Right kidney (tissue), 9 donors: ENCODE results near the gene ATP8B4.
"Not testable (repeated sequence)": the region's sequence is repeated elsewhere in the genome, so short reads cannot be mapped to it uniquely, and the experiment has no call there.

Experiments
- DNase-seq: peaks from one replicate; pipeline ENCODE4 v3.0.0-alpha.2; 2016
- long read RNA-seq, 8 donors: transcript quantifications; one replicate each; lab custom pipeline, GENCODE V29; 2026

Gene ATP8B4, protein sequence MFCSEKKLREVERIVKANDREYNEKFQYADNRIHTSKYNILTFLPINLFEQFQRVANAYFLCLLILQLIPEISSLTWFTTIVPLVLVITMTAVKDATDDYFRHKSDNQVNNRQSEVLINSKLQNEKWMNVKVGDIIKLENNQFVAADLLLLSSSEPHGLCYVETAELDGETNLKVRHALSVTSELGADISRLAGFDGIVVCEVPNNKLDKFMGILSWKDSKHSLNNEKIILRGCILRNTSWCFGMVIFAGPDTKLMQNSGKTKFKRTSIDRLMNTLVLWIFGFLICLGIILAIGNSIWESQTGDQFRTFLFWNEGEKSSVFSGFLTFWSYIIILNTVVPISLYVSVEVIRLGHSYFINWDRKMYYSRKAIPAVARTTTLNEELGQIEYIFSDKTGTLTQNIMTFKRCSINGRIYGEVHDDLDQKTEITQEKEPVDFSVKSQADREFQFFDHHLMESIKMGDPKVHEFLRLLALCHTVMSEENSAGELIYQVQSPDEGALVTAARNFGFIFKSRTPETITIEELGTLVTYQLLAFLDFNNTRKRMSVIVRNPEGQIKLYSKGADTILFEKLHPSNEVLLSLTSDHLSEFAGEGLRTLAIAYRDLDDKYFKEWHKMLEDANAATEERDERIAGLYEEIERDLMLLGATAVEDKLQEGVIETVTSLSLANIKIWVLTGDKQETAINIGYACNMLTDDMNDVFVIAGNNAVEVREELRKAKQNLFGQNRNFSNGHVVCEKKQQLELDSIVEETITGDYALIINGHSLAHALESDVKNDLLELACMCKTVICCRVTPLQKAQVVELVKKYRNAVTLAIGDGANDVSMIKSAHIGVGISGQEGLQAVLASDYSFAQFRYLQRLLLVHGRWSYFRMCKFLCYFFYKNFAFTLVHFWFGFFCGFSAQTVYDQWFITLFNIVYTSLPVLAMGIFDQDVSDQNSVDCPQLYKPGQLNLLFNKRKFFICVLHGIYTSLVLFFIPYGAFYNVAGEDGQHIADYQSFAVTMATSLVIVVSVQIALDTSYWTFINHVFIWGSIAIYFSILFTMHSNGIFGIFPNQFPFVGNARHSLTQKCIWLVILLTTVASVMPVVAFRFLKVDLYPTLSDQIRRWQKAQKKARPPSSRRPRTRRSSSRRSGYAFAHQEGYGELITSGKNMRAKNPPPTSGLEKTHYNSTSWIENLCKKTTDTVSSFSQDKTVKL
- long read RNA-seq, donor 1, result 0 reads
- long read RNA-seq, donor 2, result 0 reads
- long read RNA-seq, donor 3, result 0 reads
- long read RNA-seq, donor 4, partial matches to known transcripts, result 57 of 69 reads
- long read RNA-seq, donor 4, other reads (novel, unspliced or antisense), result 12 of 69 reads
- long read RNA-seq, donor 5, result 0 reads
- long read RNA-seq, donor 6, partial matches to known transcripts, result 103 of 103 reads
- long read RNA-seq, donor 6, other reads (novel, unspliced or antisense), result 0 of 103 reads
- long read RNA-seq, donor 7, result 0 reads
- long read RNA-seq, donor 8, partial matches to known transcripts, result 72 of 101 reads
- long read RNA-seq, donor 8, other reads (novel, unspliced or antisense), result 29 of 101 reads

DNA sequence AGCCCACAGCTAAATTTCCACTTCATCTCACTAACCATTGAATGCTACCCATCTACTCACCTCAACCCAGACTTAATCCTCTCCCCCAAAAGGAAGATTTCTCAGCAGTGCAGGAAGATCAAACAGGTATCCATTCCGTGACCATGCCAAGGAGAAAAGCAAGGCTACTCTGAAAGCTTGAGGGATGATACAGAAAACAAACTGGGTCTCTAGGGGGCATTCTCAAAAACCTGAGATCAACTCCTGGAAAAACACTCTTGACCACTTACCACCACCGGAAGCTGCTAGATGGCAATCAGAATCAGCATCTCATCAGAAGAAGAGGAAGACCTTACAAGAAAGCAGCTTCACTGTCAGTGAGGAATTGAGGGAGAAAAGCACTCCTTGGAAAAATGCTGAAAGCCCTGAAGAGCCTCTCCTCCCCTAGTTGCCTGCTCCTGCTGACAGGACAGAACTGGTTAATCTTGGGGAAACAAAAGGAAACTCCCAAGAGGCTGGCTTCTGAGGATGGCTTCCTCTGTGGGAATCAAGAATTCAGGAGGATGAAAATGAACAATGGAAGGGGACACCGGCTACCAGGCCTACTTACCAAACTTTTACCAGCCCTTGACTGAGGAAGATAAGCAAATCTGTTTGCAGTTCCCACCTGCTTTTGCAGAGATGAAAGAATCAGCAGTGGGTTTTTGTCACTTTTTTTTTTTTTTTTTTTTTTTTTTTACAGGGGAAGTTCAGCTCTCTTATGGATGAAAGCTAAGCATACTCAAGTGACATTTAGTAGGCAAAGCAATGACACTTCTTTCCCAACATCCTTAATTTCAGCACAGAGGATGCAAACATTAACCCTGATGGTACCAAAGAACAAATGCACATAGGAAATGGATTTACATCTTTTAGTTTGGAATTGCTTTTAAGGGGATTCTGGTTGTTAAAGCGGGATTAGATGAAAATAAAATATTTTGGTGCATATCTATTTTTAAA lies at the start of gene ATP8B4:
Gene ATP8B4, minus strand, starts transcription at position 171 of the 978 bp plus-strand sequence. CDS start 12,267 bp downstream, outside the sequence.
- no peak for DNase-seq

DNA sequence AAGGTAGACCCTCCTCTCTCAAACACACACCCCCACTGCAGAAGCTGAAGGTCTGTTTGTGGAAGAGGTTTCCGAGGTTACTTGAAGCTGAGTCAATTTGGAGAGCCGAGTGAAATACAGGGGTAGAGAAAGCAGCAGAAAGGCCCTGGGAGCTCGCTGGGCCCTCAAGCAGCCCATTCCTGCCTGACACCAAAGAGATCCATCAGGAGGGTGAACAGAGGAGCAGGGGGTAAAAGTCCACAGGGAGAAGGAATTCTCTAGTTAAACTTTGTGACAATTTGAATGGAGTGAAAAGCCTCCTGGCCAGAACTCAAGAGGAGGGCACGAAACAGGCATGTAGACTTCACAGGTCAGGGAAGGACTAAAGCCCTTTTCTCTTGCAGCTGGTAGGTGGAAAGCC lies 49.3 kb upstream of the ATP8B4 start:
- DNase-seq, result no peak

DNA sequence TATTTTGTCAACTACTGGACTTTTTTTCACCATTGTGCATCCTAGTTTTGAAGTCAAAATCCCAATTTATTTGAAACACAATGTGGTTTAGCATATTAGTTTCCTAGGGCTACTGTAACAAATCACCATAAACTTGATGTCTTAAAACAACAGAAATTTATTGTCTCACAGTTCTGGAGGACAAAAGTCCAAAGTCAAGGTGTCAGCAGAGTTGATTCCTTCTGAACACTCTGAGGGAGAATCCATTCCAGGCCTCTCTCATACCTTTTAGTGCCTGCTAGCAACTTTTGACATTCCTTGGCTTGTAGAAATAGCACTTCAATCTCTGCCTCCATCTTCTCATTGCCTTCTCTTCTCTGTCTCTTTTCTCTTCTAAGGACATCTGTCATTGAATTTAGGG lies 48.1 kb upstream of the ATP8B4 start:
- DNase-seq, result no peak

DNA sequence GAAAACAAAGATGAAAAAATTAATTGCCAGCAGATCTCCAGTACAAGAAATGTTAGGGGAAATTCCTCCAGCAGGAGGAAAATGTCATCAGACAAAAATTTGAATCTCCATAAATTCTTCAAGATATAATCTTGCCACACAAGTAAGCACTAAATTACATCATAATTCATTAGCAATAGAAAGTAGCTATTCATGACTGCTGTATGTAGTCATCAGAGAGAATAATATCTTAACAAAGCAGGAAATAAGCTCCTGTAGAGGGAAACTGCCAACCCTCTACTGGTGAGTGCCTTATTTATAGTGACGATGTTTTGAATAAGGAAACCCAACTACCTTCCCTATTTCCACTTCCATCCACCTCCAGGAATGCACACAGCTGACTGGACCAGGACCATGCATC lies 47.2 kb upstream of the ATP8B4 start:
- DNase-seq, result no peak

DNA sequence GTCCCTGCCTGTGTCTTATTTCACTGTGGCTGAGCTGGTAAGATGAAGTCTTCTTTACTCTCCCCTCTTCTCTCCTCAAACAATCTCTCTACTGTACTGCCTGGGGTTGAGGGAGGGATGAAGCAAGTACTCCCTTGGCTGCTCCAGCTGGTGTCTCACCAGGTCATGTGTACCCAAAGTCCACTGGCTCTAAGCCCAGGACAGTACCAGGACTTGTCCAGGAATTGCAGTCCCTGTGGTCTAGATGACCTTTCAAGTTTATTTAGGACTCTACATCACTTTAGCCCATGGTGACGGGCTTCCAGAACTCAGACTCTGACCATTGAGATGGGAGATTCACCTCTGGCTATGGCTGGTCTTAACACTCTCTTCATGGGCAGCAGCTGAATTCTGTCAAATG lies 45.4 kb upstream of the ATP8B4 start:
- no peak for DNase-seq

DNA sequence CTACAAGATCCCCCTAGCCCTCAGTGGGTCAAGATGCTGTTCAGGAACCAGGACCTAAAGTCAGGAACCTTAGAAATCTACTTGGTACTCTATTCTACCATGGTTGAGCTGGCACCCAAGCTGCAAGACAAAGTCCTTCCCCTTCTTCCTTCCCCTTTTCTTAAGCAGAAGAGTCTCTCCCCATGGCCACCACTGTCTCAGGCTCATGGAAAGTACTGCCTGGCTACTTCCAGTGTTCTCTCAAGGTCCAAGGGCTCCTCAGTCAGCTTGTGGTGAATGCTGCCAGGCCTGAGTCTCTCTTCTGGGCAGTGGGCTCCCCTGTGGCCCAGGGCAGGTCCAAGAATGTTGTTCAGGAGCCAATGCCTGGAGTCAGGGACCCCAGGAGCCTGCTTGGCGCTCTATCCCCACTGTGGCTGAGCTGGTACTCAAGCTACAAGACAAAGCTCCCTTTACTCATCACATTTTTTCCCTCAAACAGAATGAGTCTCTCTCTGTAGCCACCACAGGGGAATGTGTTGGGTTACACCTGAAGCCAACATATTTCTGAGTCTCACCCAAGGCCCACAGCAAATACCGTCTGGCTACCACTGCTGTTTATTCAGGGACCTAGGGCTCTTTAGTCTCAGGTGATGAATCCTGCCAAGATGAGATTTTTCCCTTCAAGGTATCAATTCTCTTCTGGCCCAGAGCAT lies 44.8 kb upstream of the ATP8B4 start:
- no peak for DNase-seq

DNA sequence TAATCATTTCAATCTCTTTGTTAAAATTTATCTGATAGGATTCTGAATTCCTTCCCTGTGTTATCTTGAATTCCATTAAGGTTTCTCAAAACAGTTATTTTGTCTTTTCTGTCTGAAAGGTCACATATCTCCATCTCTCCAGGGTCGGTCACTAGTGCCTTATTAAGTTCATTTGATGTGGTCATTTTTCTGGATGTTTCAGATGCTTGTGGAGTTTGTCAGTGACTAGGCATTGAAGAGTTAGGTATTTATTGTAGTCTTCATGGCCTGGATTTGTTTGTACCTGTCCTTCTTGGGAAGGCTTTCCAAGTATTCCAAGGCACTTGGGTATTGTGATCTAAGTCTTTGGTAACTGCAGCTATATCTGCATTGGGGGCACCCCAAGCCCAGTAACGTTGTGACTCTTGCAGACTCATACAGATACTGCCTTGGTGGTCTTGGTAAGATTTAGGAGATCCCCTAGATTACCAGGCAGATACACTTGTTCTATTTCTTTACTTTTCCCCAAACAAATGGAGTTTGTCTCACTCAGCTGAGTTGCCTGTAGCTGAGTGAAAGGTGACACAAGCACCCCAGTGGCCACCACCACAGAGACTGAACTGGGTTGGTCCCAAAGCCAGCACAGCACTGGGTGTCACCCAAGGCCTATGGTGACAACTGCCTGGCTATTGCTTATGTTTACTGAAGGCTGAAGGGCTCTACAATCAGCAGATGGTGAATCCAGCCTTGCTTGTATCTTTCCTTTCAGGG lies 44.1 kb upstream of the ATP8B4 start:
- DNase-seq, result no peak

DNA sequence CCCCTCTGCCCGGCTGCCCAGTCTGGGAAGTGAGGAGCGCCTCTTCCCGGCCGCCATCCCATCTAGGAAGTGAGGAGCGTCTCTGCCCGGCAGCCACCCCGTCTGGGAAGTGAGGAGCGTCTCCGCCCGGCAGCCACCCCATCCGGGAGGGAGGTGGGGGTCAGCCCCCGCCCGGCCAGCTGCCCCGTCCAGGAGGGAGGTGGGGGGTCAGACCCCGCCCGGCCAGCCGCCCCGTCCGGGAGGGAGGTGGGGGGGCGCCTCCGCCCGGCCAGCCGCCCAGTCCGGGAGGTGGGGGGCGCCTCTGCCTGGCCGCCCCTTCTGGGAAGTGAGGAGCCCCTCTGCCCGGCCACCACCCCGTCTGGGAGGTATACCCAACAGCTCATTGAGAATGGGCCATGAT lies 39.2 kb upstream of the ATP8B4 start:
- DNase-seq, result not testable (repeated sequence)

DNA sequence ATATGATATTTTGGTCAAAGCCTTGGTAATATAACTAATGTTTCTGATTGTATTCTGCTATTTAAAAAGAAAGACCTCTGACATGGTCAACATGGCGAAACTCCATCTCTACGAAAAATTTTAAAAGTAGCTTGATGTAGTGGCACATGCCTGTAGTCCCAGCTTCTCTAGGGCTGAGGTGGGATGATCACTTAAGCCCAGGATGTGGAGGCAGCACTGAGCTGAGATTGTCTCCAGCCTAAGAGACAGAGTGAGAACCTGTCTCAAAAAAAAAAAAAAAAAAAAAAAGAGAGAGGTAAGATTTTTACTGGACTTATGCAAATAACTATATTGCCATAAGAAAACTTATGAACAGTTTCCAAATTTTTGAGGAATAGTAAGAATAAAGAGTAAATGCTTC lies 32.4 kb upstream of the ATP8B4 start:
- no peak for DNase-seq

DNA sequence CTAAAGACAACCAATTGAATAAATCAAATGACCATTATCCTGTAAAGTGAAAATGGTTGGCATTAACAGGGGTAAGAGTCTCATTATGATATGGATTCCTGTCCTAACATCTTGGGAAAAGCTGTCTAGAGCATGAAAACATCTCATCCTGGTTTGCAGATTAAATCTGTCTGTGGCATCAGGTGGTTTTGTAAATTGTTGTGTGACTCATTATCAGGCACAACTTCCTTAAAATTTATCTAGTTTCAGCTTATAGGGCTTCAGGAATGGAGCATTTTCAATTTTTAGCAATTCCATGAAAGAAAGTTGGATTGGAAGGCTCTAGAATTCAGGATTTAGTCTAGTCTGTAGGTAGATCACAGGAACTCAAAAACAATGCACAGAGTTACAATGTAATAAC lies 31.8 kb upstream of the ATP8B4 start:
- no peak for DNase-seq

DNA sequence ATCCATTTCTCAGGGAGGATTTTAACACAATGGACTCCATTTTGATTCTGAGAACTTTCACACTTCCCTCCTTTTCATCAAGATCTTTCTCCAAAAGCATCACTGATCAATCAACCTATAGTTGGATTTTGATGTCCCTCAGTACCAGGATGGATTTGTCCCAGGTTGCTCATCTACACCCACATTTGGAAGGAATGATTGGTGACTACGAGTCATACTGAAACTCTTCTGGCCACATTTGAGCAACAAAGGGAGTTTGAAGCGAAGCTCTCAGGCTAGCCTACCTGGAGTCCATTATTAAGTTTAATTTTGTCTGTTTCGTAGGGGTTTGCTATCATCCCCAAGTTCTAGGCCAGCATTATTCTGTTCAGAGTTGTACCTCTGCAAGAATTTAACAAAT lies 31.3 kb upstream of the ATP8B4 start:
- no peak for DNase-seq

DNA sequence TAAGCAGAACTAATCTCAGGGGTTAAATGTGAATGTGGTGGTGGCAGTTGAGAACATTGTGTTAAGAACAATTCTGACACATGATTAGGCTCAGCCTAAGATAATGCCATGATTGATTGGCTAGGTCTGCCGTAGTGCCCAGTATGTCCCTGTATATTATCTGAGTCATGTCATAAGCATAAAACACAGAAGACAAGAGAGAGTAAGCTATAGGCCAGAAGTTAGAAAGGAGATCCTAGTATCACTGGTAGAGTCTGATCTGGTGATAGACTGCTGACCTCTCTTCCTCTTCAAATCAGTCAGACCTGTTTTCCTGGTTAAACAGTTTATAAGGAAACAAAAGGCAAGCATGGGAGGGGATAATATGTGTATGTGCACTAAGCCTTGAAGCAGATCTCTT lies 30.1 kb upstream of the ATP8B4 start:
- DNase-seq, result no peak

DNA sequence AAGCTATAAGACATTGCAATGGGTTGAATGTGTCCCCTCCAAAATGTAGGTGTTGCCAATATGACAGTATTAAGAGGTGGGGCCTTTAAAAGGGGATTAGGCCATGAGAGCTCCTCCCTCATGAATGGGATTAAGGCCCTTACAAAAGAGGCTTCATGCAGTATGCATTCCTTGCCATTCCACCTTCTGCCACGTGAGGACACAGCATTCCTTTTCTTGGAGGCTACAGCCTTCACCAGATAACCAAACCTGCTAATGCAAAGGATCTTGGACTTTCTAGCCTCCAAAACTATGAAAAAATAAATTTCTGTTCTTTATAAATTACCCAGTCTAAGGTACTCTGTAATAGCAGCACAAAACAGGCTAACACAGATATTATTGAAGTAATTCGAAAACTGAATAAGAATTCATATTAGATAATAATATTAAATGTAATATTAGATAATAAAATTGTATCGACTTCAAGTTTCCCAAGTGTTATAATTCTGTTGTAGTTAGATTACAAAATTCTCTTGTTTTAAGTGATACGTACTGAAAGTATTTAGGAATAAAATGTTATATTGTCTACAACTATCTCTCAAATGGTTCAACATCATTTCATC lies 29.4 kb upstream of the ATP8B4 start:
- DNase-seq, result no peak

DNA sequence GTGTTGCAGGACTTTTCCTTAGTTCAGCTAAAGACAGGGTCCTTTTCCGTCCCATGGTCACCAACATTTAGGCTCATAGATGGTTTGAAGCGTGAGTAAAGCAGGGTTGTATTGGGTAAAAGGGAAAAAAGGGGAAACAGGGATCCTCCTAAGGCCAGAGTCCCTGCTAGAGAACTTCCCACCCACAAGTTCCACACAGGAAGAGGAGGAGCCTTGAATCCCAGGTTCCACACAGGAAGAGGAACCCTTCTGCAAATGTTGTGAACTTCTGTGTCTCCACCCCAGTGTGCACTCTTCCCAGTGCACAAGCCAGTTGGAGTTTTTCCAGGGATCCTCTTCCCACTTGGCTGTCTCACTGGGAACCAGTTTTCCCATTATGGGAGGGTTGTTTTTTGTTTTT lies 27.6 kb upstream of the ATP8B4 start:
- no peak for DNase-seq

DNA sequence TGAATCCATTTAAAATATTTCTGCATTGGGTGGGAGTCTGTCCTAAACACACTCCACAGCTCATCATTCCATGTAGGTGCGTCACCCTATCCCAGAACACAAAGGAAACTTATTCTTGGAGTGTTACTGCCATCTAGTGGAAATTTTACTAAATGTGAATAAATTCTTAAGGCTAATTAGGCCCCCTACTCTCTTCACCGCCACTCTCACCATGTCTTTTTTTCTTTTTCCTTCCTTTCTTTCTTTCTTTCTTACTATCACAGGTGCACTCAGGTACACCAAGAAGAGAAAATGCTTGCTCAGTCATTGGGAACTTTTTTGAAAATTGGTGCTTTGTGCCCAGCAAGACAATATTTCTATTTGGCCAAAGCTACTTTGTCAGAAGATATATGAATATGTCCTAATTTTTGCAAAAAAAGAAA lies 26.4 kb upstream of the ATP8B4 start:
- DNase-seq, result peak; percentile 42

DNA sequence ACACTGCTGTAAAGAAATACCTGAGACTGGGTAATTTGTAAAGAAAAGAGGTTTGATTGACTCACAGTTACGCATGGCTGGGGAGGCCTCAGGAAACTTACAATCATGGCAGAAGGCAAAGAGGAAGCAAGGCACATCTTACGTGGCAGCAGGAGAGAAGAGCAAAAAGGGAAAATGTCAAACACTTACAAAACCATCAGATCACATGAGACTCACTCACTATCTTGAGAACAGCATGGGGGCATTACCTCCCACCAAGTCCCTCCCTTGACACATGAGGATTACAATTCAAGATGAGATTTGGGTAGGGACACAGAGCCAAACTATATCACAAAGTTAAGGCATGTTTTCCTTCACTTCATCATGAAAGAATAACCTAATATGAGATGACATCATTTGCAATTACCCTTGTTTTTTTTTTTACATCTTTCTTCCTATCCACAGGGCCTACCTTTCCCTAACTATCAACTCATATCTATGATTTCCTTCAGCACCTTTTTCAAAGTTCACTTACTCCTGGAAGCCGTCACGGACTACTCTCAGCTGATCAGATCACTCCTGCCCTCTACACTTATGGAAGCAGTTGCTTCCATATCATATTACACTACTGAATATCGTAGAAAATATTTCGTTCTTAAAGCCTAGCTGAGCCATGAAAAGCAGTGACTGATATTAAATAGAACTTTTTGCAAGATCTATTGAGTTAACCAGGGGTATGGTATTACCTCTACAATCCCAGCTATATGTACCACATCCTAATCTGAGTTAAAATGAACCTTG lies 25.5 kb upstream of the ATP8B4 start:
- no peak for DNase-seq

DNA sequence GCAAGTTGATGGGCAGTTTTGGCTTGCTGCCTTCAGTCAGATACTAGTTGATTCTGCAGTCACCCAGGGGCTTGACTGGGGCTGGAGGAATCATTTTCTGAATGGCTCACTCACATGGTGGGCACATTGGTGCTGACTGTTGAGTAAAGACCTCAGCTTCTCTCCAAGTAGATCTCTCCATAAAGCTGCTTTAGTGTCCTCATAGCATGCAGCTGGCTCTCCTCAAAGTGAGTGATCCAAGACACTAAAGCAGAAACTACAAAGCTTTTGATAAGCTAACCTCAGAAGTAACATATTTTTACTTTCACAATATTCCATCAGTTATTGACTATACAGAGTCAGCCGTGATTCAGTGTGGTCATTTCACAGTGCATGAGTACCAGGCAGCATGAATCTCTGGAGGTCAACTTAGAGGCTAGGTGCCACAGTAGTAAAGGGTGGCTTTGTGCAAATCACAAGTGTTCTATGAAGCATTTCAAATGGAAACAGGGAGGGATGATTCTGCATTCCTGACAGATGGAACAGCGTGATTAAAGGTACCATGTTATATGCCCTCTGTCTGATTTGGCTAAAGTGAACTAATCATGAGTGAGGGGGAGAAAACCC lies 24.3 kb upstream of the ATP8B4 start:
- no peak for DNase-seq

DNA sequence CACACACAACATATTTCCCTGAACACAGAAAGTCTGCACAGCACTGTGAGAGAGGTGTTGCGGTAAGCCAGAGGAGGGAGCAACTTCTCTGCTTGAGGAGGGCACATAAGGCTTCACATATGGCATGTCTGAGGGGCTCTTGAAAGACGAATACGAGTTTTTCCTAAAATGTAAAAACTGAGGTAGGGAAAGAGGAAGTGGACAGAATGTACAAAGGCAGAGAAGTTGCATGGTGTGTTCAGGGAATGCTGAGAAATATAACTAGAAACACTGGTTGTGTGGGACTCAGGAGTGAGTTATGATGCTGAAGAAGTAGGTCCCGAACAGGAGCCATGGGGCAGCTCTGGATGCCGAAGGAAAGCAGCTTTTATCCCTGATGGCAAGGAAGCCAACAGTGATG lies 22.8 kb upstream of the ATP8B4 start:
- DNase-seq, result no peak
